PC-3 (cell line): ENCODE results near the gene HASPIN.

Experiments used
- CTCF ChIP-seq: fragments of 300-600 bp; sonication (generic); conservative IDR thresholded peaks from 2 replicates; pipeline ENCODE4 v1.5.1; 2017; ENCODE audit warnings: antibody characterized with exemption, low read depth, mild to moderate bottlenecking, low read length
- EZH2 ChIP-seq: fragments of 300-600 bp; sonication (generic); IDR thresholded peaks from one replicate; pipeline ENCODE4 v1.6.1; 2017; ENCODE audit warnings: antibody characterized with exemption, mild to moderate bottlenecking, low read length; ENCODE audit not compliant: unreplicated experiment
- EZH2phosphoT487 ChIP-seq: fragments of 300-600 bp; sonication (generic); IDR thresholded peaks from 2 replicates; pipeline ENCODE4 v1.6.1; 2018; ENCODE audit warnings: mild to moderate bottlenecking, antibody characterized with exemption, low read length, borderline replicate concordance

- TF ChIP-seq CTCF (no peak), EZH2 (no peak), EZH2phosphoT487 (no peak)
These were observed 28.5 kb upstream of the HASPIN start for GRCh38 chr17:3695129-3695722.
